Astrocyte (in vitro differentiated cells and primary cell): ENCODE data around the gene RIIAD1. TPM values are rescaled to one million over a fixed set of nuclear protein-coding genes. Genes with fewer than 3 reads are reported as not detected.
A peak's percentile ranks its signal among the peaks of the same experiment; 100 is the strongest.

Experiments used
- DNase-seq: peaks from one replicate; pipeline ENCODE4 v3.0.0-alpha.2; 2010; ENCODE audit warnings: low read depth
- FAIRE-seq: peaks from 2 replicates; lab custom pipeline; 2011; peaks lifted over from hg19 to GRCh38; lab: Jason Lieb, UNC
- H2AFZ ChIP-seq: 2 replicates; pipeline ENCODE4 v1.6.0; 2012; ENCODE audit warnings: low read depth, low read length, inconsistent platforms
- H3K27ac ChIP-seq: 2 replicates; pipeline ENCODE4 v1.5.1; 2011; ENCODE audit warnings: low read depth, low read length, inconsistent platforms
- H3K27me3 ChIP-seq: 2 replicates; pipeline ENCODE4 v1.6.0; 2011; ENCODE audit warnings: low read length, inconsistent platforms; ENCODE audit not compliant: insufficient read depth
- H3K36me3 ChIP-seq: 2 replicates; pipeline ENCODE4 v1.5.1; 2011; ENCODE audit warnings: low read length, inconsistent platforms; ENCODE audit not compliant: insufficient read depth
- H3K4me1 ChIP-seq: 2 replicates; pipeline ENCODE4 v1.5.1; 2011; ENCODE audit warnings: low read length, inconsistent platforms; ENCODE audit not compliant: insufficient read depth
- H3K4me2 ChIP-seq: 2 replicates; pipeline ENCODE4 v1.6.0; 2012; ENCODE audit warnings: low read length, inconsistent platforms
- H3K4me3 ChIP-seq: 2 replicates; pipeline ENCODE4 v1.5.1; 2011; ENCODE audit warnings: low read depth, mild to moderate bottlenecking, low read length, inconsistent platforms; ENCODE audit not compliant: insufficient read depth
- H3K79me2 ChIP-seq: 2 replicates; pipeline ENCODE4 v1.6.0; 2012; ENCODE audit warnings: mild to moderate bottlenecking, low read length, inconsistent platforms; ENCODE audit not compliant: insufficient read depth
- H3K9ac ChIP-seq: 2 replicates; pipeline ENCODE4 v1.6.0; 2012; ENCODE audit warnings: mild to moderate bottlenecking, low read length, inconsistent platforms
- H3K9me3 ChIP-seq: 2 replicates; pipeline ENCODE4 v1.5.1; 2012; ENCODE audit warnings: low read depth, mild to moderate bottlenecking, low read length, inconsistent platforms; ENCODE audit not compliant: insufficient read depth
- H4K20me1 ChIP-seq: 2 replicates; pipeline ENCODE4 v1.6.0; 2012; ENCODE audit warnings: low read length, inconsistent platforms; ENCODE audit not compliant: insufficient read depth
- H3K27ac Mint-ChIP-seq: one replicate; pipeline ENCODE4 v1.8.0; 2021; ENCODE audit warnings: mild to moderate bottlenecking, mixed read lengths; ENCODE audit not compliant: unreplicated experiment
- H3K27me3 Mint-ChIP-seq: one replicate; pipeline ENCODE4 v1.8.0; 2021; ENCODE audit warnings: low read depth, mixed read lengths; ENCODE audit not compliant: unreplicated experiment
- H3K36me3 Mint-ChIP-seq: one replicate; pipeline ENCODE4 v1.8.0; 2021; ENCODE audit warnings: low read depth, mixed read lengths; ENCODE audit not compliant: unreplicated experiment
- H3K4me1 Mint-ChIP-seq: one replicate; pipeline ENCODE4 v1.8.0; 2021; ENCODE audit warnings: low read depth, mixed read lengths; ENCODE audit not compliant: unreplicated experiment
- H3K4me3 Mint-ChIP-seq: one replicate; pipeline ENCODE4 v1.8.0; 2021; ENCODE audit warnings: mild to moderate bottlenecking, moderate library complexity, mixed read lengths; ENCODE audit not compliant: unreplicated experiment
- H3K9me3 Mint-ChIP-seq: one replicate; pipeline ENCODE4 v1.8.0; 2021; ENCODE audit warnings: mild to moderate bottlenecking, mixed read lengths; ENCODE audit not compliant: unreplicated experiment
- EZH2 ChIP-seq: IDR thresholded peaks from 2 replicates; pipeline ENCODE4 v1.6.1; 2012; ENCODE audit warnings: mild to moderate bottlenecking, low read length, inconsistent platforms; ENCODE audit not compliant: insufficient read depth
- total RNA-seq: library from RNA; stranded (reverse); gene quantifications from 2 replicates; pipeline ENCODE4 v1.2.1, GENCODE V29; 2021
- TF ChIP-seq, protein P1 (sequence below): IDR thresholded peaks from 2 replicates; pipeline ENCODE4 v1.5.1; 2011; ENCODE audit warnings: low read depth, mild to moderate bottlenecking, inconsistent platforms, low read length, moderate library complexity; ENCODE audit not compliant: insufficient read depth

Gene RIIAD1
- total RNA-seq, 1 donor from 2014 or later, result not detected

DNA sequence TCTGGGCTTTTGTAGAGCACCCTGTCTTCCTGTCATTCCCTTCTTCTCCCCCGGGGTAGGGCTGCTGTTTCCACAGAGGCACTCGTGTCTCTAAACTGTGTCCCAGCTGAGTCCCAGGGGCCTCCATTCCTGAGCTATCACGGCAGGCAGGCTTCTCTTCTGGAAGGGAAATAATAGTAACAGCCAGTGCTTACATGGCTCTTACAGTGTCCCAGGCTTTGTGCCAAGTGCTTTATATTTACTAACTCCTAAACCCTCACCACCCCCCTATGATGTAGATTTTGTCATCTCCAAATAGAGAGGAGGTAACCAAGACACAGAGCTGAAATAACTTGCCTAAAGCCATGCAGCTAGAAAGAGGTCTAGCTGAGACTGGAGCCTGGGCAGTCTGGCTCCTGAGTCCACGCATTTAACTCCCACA, 3.3 kb upstream of the RIIAD1 start:
- Mint-ChIP-seq H3K9me3 (peaks cover 2% of the 10 kb centered on the region), H3K27me3 (peaks cover 72% of the 10 kb centered on the region), H3K36me3 (peaks cover 3% of the 10 kb centered on the region), H3K4me3 (no peak overlapping the region), H3K27ac (no peak overlapping the region), H3K4me1 (peaks cover 23% of the 10 kb centered on the region)
- Histone ChIP-seq H3K9ac (no peak overlapping the region), H3K4me3 (no peak overlapping the region), H4K20me1 (no peaks in the 10 kb centered on the region), H2AFZ (no peak overlapping the region), H3K36me3 (no peaks in the 10 kb centered on the region), H3K27ac (no peak overlapping the region), H3K4me1 (peaks cover 8% of the 10 kb centered on the region), H3K4me2 (no peak overlapping the region), H3K27me3 (peaks cover 80% of the 10 kb centered on the region), H3K9me3 (no peaks in the 10 kb centered on the region), H3K79me2 (no peaks in the 10 kb centered on the region)
- FAIRE-seq, result no peak
- DNase-seq, result no peak
- TF ChIP-seq, protein P1, sequence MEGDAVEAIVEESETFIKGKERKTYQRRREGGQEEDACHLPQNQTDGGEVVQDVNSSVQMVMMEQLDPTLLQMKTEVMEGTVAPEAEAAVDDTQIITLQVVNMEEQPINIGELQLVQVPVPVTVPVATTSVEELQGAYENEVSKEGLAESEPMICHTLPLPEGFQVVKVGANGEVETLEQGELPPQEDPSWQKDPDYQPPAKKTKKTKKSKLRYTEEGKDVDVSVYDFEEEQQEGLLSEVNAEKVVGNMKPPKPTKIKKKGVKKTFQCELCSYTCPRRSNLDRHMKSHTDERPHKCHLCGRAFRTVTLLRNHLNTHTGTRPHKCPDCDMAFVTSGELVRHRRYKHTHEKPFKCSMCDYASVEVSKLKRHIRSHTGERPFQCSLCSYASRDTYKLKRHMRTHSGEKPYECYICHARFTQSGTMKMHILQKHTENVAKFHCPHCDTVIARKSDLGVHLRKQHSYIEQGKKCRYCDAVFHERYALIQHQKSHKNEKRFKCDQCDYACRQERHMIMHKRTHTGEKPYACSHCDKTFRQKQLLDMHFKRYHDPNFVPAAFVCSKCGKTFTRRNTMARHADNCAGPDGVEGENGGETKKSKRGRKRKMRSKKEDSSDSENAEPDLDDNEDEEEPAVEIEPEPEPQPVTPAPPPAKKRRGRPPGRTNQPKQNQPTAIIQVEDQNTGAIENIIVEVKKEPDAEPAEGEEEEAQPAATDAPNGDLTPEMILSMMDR, result no peak
- peak; percentile 5 for TF ChIP-seq EZH2

DNA sequence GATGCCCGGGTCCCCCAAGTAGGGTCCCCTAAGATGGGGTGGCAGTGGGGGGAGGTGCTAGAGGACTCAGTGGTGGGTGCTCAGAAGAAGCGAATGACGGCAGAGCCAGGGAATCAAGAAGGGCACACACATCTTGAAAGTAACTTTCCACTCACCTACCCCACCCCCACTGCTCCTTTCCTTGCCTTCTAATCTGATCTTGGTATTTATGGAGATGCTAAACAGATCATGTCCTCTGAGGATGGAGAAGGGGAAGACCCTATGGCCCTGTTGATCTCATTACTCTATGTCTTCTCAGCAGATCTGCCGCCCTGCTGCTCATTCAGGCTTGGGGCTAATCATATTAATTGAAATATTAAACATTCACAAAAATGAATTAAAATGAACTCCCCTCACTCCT, 2.7 kb upstream of the RIIAD1 start:
- Histone ChIP-seq H4K20me1 (no peaks in the 10 kb centered on the region), H3K4me1 (peaks cover 8% of the 10 kb centered on the region), H3K36me3 (no peaks in the 10 kb centered on the region), H3K27ac (no peak overlapping the region), H3K9me3 (no peaks in the 10 kb centered on the region), H3K4me3 (no peak overlapping the region), H2AFZ (no peak overlapping the region), H3K79me2 (no peaks in the 10 kb centered on the region), H3K27me3 (peaks cover 80% of the 10 kb centered on the region), H3K4me2 (no peak overlapping the region), H3K9ac (no peak overlapping the region)
- Mint-ChIP-seq H3K27me3 (peaks cover 70% of the 10 kb centered on the region), H3K9me3 (peaks cover 2% of the 10 kb centered on the region), H3K4me1 (peaks cover 23% of the 10 kb centered on the region), H3K27ac (peak overlapping the region; percentile 58), H3K36me3 (peaks cover 3% of the 10 kb centered on the region), H3K4me3 (no peak overlapping the region)
- TF ChIP-seq EZH2, result no peak
- TF ChIP-seq, protein P1, result no peak
- FAIRE-seq (no peak), DNase-seq (no peak)

DNA sequence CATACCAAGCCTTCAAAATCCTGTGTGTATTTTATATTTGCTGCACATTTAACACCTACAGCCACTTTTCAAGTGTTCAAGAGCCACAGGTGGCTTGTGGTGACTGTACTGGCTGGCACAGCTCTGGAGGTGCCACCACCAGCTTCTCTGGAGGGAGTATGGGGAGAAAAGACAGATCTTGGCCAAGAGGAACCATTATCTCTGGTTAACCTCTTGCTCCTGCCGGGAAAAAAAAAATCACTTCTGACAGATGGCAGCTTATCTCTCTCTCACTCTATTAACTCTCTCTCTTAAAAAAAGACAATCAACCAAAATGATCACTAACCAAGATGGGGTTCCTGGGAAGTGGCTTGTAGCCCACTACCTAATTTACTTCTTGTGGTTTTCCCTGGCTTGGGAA, 1.2 kb upstream of the RIIAD1 start:
- peaks cover 8% of the 10 kb centered on the region for H3K4me1 ChIP-seq
- H3K27ac ChIP-seq, result no peak overlapping the region
- no peaks in the 10 kb centered on the region for H4K20me1 ChIP-seq
- peaks cover 2% of the 10 kb centered on the region for H3K9me3 Mint-ChIP-seq
- no peaks in the 10 kb centered on the region for H3K9me3 ChIP-seq
- peaks cover 3% of the 10 kb centered on the region for H3K36me3 Mint-ChIP-seq
- FAIRE-seq (no peak), DNase-seq (no peak)
- H3K4me2 ChIP-seq, result no peak overlapping the region
- TF ChIP-seq, protein P1, result no peak
- no peak for TF ChIP-seq EZH2
- H3K36me3 ChIP-seq, result no peaks in the 10 kb centered on the region
- no peak overlapping the region for H3K9ac ChIP-seq
- no peaks in the 10 kb centered on the region for H3K79me2 ChIP-seq
- H2AFZ ChIP-seq, result no peak overlapping the region
- peaks cover 23% of the 10 kb centered on the region for H3K4me1 Mint-ChIP-seq
- H3K27me3 Mint-ChIP-seq, result peaks cover 65% of the 10 kb centered on the region
- peak overlapping the region; percentile 58 for H3K4me3 Mint-ChIP-seq
- H3K27ac Mint-ChIP-seq, result no peak overlapping the region
- H3K4me3 ChIP-seq, result no peak overlapping the region
- H3K27me3 ChIP-seq, result peaks cover 80% of the 10 kb centered on the region
